ENCODE data around the gene TTC4.

The TTC4 gene

GRCh38 chr1:54764133-54764921 lies 48.7 kb downstream of the TTC4 start, which contains the start of gene PARS2:
PARS2 (minus strand) TSS chr1:54764523; CDS start chr1:54759161, 5,362 bp downstream.
- Histone ChIP-seq H3K27ac (ENCODE audit: poor library complexity, severe bottlenecking) (peak within 1 kb of the TSS; percentile 14), H3K4me3 (ENCODE audit: severe bottlenecking) (peak within 1 kb of the TSS; percentile 70), H3K9me3 (ENCODE audit: severe bottlenecking) (no peaks in the 10 kb centered on the region), H3K27me3 (ENCODE audit: insufficient read depth, poor library complexity, severe bottlenecking) (no peaks in the 10 kb centered on the region), H3K36me3 (ENCODE audit: low read depth) (no peaks in the 10 kb centered on the region), H3K4me1 (ENCODE audit: insufficient read depth, poor library complexity, severe bottlenecking) (no peaks in the 10 kb centered on the region)
- DNase-seq (ENCODE audit: low spot score) (peak; percentile 96), ATAC-seq (ENCODE audit: low read depth) (peak; percentile 97)
- no peak for TF ChIP-seq CTCF (IDR thresholded peaks at IDR 0.05; ENCODE audit: poor library complexity, severe bottlenecking)

GRCh38 chr1:54764922-54765561 lies 49.4 kb downstream of the TTC4 start:
- Histone ChIP-seq H3K36me3 (ENCODE audit: low read depth) (no peaks in the 10 kb centered on the region), H3K9me3 (ENCODE audit: severe bottlenecking) (no peaks in the 10 kb centered on the region), H3K27me3 (ENCODE audit: insufficient read depth, poor library complexity, severe bottlenecking) (no peaks in the 10 kb centered on the region), H3K4me1 (ENCODE audit: insufficient read depth, poor library complexity, severe bottlenecking) (no peaks in the 10 kb centered on the region), H3K27ac (ENCODE audit: poor library complexity, severe bottlenecking) (no peak overlapping the region), H3K4me3 (ENCODE audit: severe bottlenecking) (peak overlapping the region; percentile 70)
- DNase-seq (ENCODE audit: low spot score) (no peak), ATAC-seq (ENCODE audit: low read depth) (peak; percentile 1; the same call in 1 of the 3 replicates)
- no peak for TF ChIP-seq CTCF (IDR thresholded peaks at IDR 0.05; ENCODE audit: poor library complexity, severe bottlenecking)

DNA sequence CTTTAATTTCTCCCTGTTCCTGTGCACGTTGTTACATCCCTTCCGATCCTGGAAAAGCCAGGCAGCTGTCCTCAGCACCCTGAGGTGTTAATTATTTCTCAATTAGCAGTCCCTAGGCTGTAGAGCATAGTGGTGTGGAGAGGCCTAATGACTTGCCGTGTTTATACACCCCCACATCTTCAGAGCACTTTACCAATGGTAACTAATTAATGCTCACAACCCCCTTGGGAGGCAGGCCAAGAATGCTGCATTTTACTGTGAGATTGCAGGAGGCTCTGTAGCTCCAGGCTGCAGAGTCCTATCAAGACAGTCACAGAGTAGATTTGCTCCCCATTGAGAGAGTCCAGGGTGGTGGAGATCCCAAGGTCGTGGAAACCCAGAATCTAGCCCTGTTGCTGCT lies 51.1 kb downstream of the TTC4 start:
- H3K4me3 ChIP-seq (ENCODE audit: severe bottlenecking): no peak overlapping the region
- no peaks in the 10 kb centered on the region for H3K4me1 ChIP-seq (ENCODE audit: insufficient read depth, poor library complexity, severe bottlenecking)
- DNase-seq (ENCODE audit: low spot score) (no peak), ATAC-seq (ENCODE audit: low read depth) (no peak)
- no peaks in the 10 kb centered on the region for H3K9me3 ChIP-seq (ENCODE audit: severe bottlenecking)
- no peak overlapping the region for H3K27ac ChIP-seq (ENCODE audit: poor library complexity, severe bottlenecking)
- no peak for TF ChIP-seq CTCF (IDR thresholded peaks at IDR 0.05; ENCODE audit: poor library complexity, severe bottlenecking)
- no peaks in the 10 kb centered on the region for H3K36me3 ChIP-seq (ENCODE audit: low read depth)
- no peaks in the 10 kb centered on the region for H3K27me3 ChIP-seq (ENCODE audit: insufficient read depth, poor library complexity, severe bottlenecking)

- no peak for TF ChIP-seq CTCF (IDR thresholded peaks at IDR 0.05; ENCODE audit: poor library complexity, severe bottlenecking)
- DNase-seq (ENCODE audit: low spot score): no peak
- no peak overlapping the region for H3K27ac ChIP-seq (ENCODE audit: poor library complexity, severe bottlenecking)
These were observed 51.9 kb downstream of the TTC4 start for GRCh38 chr1:54767526-54767925.

GRCh38 chr1:54768093-54768492 lies 52.4 kb downstream of the TTC4 start:
- DNase-seq (ENCODE audit: low spot score): no peak
- H3K27ac ChIP-seq (ENCODE audit: poor library complexity, severe bottlenecking): no peak overlapping the region
- no peak for TF ChIP-seq CTCF (IDR thresholded peaks at IDR 0.05; ENCODE audit: poor library complexity, severe bottlenecking)
- no peaks in the 10 kb centered on the region for H3K36me3 ChIP-seq (ENCODE audit: low read depth)
- no peaks in the 10 kb centered on the region for H3K9me3 ChIP-seq (ENCODE audit: severe bottlenecking)
- no peaks in the 10 kb centered on the region for H3K27me3 ChIP-seq (ENCODE audit: insufficient read depth, poor library complexity, severe bottlenecking)
- H3K4me1 ChIP-seq (ENCODE audit: insufficient read depth, poor library complexity, severe bottlenecking): no peaks in the 10 kb centered on the region
- H3K4me3 ChIP-seq (ENCODE audit: severe bottlenecking): no peak overlapping the region
- ATAC-seq (ENCODE audit: low read depth): no peak

More at GRCh38 chr1:54767526-54767925, 51.9 kb downstream of the TTC4 start:
- Histone ChIP-seq H3K4me3 (ENCODE audit: severe bottlenecking) (no peak overlapping the region), H3K9me3 (ENCODE audit: severe bottlenecking) (no peaks in the 10 kb centered on the region), H3K4me1 (ENCODE audit: insufficient read depth, poor library complexity, severe bottlenecking) (no peaks in the 10 kb centered on the region), H3K27me3 (ENCODE audit: insufficient read depth, poor library complexity, severe bottlenecking) (no peaks in the 10 kb centered on the region), H3K36me3 (ENCODE audit: low read depth) (no peaks in the 10 kb centered on the region)
- ATAC-seq (ENCODE audit: low read depth): no peak
